ENCODE data around the gene DRC7.

- TF ChIP-seq CTCF (IDR thresholded peaks at IDR 0.05) (no peak), EP300 (IDR thresholded peaks at IDR 0.05) (no peak), POLR2AphosphoS5 (IDR thresholded peaks at IDR 0.05) (no peak), POLR2A (IDR thresholded peaks at IDR 0.05) (no peak)
Measured at GRCh38 chr16:57743458-57743857, 48.9 kb downstream of the DRC7 start.
